Heart right ventricle (tissue), 16 donors: ENCODE results near the gene GINS1. TPM values are rescaled to one million over a fixed set of nuclear protein-coding genes. Genes with fewer than 3 reads are reported as not detected.
A peak's percentile ranks its signal among the peaks of the same experiment; 100 is the strongest.

Source experiments
- ATAC-seq, 8 donors: fragments of 200-7000 bp; cut with Tn5 transposase; one replicate each; pipeline ENCODE4 v1.9.1; 2020; ENCODE audit warnings: mild to moderate bottlenecking in 8 of 8, moderate library complexity in 8 of 8, moderate number of reproducible peaks in 1 of 8
- DNase-seq, 2 donors: peaks; one replicate each; pipeline ENCODE4 v3.0.0-alpha.2; 2020
- H3K27ac ChIP-seq, 10 donors: fragments of 200-600 bp; sonication (generic) in 2 of 10; one replicate each; pipeline versions ENCODE4 v1.5.0 to v1.8.0; 2020 to 2022; ENCODE audit warnings: mild to moderate bottlenecking in 3 of 10
- H3K27me3 ChIP-seq, 7 donors: fragments of 200-600 bp; one replicate each; pipeline ENCODE4 v1.8.0; 2021 to 2022; ENCODE audit warnings: mild to moderate bottlenecking in 2 of 7
- H3K36me3 ChIP-seq, 9 donors: fragments of 200-600 bp; sonication (generic) in 1 of 9; one replicate each; pipeline versions ENCODE4 v1.5.0 to v1.8.0; 2020 to 2022; ENCODE audit warnings: mild to moderate bottlenecking in 2 of 9
- H3K4me1 ChIP-seq, 9 donors: fragments of 200-600 bp; sonication (generic) in 1 of 9; one replicate each; pipeline versions ENCODE4 v1.5.0 to v1.8.0; 2020 to 2022; ENCODE audit warnings: mild to moderate bottlenecking in 4 of 9
- H3K4me3 ChIP-seq, 10 donors: fragments of 200-600 bp; sonication (generic) in 2 of 10; one replicate each; pipeline versions ENCODE4 v1.5.0 to v1.8.0; 2020 to 2022; ENCODE audit warnings: mild to moderate bottlenecking in 7 of 10, moderate library complexity in 2 of 10
- H3K9me3 ChIP-seq, 11 donors: fragments of 200-600 bp in 10 of 11; sonication (generic) in 2 of 11; one replicate each; pipeline versions ENCODE4 v1.5.0 to v1.8.0; 2013 to 2022; ENCODE audit warnings: mild to moderate bottlenecking in 2 of 11, control low read depth in 1 of 11, moderate library complexity in 1 of 11
- WGBS, 2 donors: extraction: QIAGEN DNeasy Blood & Tissue Kit; methylation state at CpG; one replicate each; pipeline ENCODE4 v1.1.7; 2013; ENCODE audit warnings: inconsistent platforms in 1 of 2; 5-methylcytosine and 5-hydroxymethylcytosine counted together
- intact Hi-C, 10 donors: fragments of 100-400 bp; cut with DNase I; formaldehyde crosslinking; loops; one replicate each; pipeline versions ENCODE4 v1.11.1 to v1.14.2; 2022
- polyA plus RNA-seq, 2 donors: library from polyadenylated mRNA; stranded (reverse); fragments of 200-250 nt; gene quantifications; one replicate each; pipeline ENCODE4 v1.2.3, GENCODE V29; 2013
- total RNA-seq, 10 donors: library from RNA; stranded (reverse); fragmentation: NEBNext Ultra II Directional in 3 of 10; extraction: Animal tissue kit (Norgen Biotek cat#: 25700) in 3 of 10; gene quantifications; one replicate each; pipeline versions ENCODE4 v1.2.1 to v1.2.4, GENCODE V29; 2021 to 2023
- TF ChIP-seq, protein P1 (sequence below), 9 donors: fragments of 200-600 bp; sonication (generic) in 2 of 9; IDR thresholded peaks; one replicate each; pipeline versions ENCODE4 v1.5.0 to v1.8.0; 2021 to 2022; ENCODE audit warnings: antibody characterized with exemption in 9 of 9, mild to moderate bottlenecking in 5 of 9, moderate library complexity in 1 of 9
- donor health status: Arrhythmogenic right ventricular cardiomyopathy.
- donor health status: ischemic (EF 13 %, LVEDD 7.1; RV severe dilation, severe dysfunction).
- donor health status: healthy with polysubstance abuse.
- donor health status: DM: no; HTN: yes; CAD: no.
- donor health status: DM: no; HTN: no; CAD: no.
- donor health status: ischemic (EF 25% LVEDD 6.9; RV normal size, moderate dysfunction).
- donor health status: ischemic (EF 25% LVEDD 5.7; RV mildly dilated, moderate dysfunction).
- donor health status: healthy.
- donor health status: DM: yes; HTN: yes; CAD: no.
- donor health status: Ischemic cardiomyopathy.
- donor health status: ischemic (EF 35%, LVEDD 5.7; RV mildly dilated, moderate dysfunction).
- donor health status: nonischemic (EF 11% LVEDD 7.7; RV severe dilation, severe dysfunction).
- donor health status: DM: yes; HTN: yes; CAD: no.
- donor health status: PGD.
- donor health status: ischemic (EF 29% LVEDD 5.4; RV normal size, mild dysfunction).
- donor health status: nonischemic (EF 23%, LVEDD 6.1; RV moderate dilation, normal function).

GINS1 gene
- total and polyA plus RNA-seq, 12 donors, result 0.19 to 1.6 (median 0.54) TPM

DNA sequence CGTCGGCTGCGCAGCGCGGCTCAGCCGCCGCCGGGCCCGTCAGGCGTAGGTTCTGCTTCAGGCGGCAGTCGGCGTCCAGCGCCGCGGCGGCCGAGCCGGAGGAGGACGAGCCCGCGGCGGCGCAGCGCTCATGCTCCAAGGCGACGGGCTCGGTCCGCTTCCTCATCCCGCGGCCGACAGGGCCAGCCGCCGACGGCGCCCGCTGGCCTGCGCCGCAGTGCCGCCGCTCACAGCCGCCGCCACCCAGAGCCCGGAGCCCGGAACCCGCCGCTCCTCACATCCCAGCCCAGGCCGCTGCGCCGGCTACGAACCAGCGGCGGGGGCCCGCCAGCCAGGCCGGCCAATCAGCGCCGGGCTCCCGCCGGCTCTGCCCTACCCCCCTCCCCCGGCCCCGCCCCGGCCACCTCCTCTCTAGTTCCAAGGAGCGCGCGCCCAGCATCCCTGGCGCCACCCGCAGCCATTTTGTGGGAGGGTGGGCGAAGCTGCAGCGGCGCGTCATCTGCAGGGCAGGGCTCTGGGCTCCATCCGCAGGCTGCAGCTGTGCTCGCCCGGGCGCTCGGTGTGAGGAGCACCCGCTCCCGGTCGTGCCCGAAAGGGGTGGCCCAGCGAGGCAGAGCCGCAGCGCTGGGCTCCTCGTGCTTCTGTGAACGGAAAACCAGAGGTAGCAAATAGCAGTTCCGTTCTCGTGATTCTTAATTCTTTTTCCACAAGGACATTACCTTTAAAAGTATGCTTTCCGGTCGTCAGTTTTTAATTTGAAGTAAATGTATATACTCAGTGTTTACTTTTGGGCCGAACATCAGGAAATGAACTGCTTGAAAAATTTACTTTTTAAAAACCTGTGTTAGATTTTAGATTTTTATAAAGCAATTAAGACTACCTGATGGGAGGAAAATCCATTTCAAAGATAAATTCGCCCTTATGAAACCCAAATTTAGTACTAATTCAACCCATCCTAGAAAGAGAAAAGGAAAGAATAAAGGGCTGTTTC lies 16.6 kb upstream of the GINS1 start, which contains the start of gene ABHD12:
TSS of gene ABHD12 (minus strand) at position 298 of the 991 bp plus-strand sequence. CDS start at position 166, 132 bp downstream.
- peak within 1 kb of the TSS; percentile 61 to 99 (median 91) for H3K4me3 ChIP-seq
- peaks cover 0 to 20% (median 18%) of the 10 kb centered on the region in 9 donors for H3K4me1 ChIP-seq
- H3K9me3 ChIP-seq, result no peaks in the 10 kb centered on the region
- no peaks in the 10 kb centered on the region for H3K27me3 ChIP-seq
- peak within 1 kb of the TSS; percentile 31 to 94 (median 88) for H3K27ac ChIP-seq
- no peaks in the 10 kb centered on the region for H3K36me3 ChIP-seq
- peak; percentile 96 to 97 for DNase-seq
- TF ChIP-seq, protein P1, sequence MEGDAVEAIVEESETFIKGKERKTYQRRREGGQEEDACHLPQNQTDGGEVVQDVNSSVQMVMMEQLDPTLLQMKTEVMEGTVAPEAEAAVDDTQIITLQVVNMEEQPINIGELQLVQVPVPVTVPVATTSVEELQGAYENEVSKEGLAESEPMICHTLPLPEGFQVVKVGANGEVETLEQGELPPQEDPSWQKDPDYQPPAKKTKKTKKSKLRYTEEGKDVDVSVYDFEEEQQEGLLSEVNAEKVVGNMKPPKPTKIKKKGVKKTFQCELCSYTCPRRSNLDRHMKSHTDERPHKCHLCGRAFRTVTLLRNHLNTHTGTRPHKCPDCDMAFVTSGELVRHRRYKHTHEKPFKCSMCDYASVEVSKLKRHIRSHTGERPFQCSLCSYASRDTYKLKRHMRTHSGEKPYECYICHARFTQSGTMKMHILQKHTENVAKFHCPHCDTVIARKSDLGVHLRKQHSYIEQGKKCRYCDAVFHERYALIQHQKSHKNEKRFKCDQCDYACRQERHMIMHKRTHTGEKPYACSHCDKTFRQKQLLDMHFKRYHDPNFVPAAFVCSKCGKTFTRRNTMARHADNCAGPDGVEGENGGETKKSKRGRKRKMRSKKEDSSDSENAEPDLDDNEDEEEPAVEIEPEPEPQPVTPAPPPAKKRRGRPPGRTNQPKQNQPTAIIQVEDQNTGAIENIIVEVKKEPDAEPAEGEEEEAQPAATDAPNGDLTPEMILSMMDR (IDR thresholded peaks at IDR 0.05), result peak in 3 of 9 donors; percentile 12 to 28 (median 15)
- peak; percentile 98 to 100 (median 99) for ATAC-seq
- 0 to 1% methylated on average over 76 to 91 of the region's 91 CpGs for WGBS, 2 donors
- intact Hi-C loops, result loop anchor here (5.0 to 10.0 kb wide), 10 partner anchors 46 to 399 kb away; partner anchors contain the start of genes ENTPD6 (in 5 of the 10), APMAP (in 3 of the 10), ACSS1 (in 1 of the 10) and PYGB (in 1 of the 10)

DNA sequence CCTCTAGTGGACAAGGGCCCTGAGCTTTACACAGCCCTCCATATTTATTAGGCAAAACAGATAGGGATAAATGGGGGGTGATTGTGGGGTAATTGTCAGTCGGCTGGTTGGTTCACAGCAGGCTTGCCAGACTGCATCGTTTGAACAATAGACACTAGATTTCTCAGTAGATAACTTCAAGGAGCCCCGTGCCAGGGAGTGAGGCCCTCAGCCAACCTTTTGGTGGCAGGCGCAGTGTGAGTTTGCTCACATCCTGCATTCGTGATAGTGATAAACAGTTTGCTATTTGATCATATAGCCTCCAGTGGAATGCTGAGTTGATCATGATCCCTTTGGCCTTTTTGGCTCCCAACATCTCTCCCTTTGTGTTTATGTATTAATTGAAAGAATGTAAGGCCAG lies 13.2 kb upstream of the GINS1 start:
- no peak overlapping the region for H3K27ac ChIP-seq
- ATAC-seq (no peak), DNase-seq (no peak)
- peaks cover 0 to 17% (median 15%) of the 10 kb centered on the region in 9 donors for H3K4me1 ChIP-seq
- H3K4me3 ChIP-seq, result no peak overlapping the region
- no peaks in the 10 kb centered on the region for H3K9me3 ChIP-seq
- intact Hi-C loops, result loop anchor here (5.0 to 10.0 kb wide), 10 partner anchors 49 to 402 kb away; partner anchors contain the start of genes ENTPD6 (in 5 of the 10), APMAP (in 3 of the 10), ACSS1 (in 1 of the 10) and PYGB (in 1 of the 10)
- H3K36me3 ChIP-seq, result no peaks in the 10 kb centered on the region
- 42 to 57% methylated on average over 5 of the region's 5 CpGs for WGBS, 2 donors
- H3K27me3 ChIP-seq, result no peaks in the 10 kb centered on the region
- TF ChIP-seq, protein P1 (IDR thresholded peaks at IDR 0.05), result no peak

DNA sequence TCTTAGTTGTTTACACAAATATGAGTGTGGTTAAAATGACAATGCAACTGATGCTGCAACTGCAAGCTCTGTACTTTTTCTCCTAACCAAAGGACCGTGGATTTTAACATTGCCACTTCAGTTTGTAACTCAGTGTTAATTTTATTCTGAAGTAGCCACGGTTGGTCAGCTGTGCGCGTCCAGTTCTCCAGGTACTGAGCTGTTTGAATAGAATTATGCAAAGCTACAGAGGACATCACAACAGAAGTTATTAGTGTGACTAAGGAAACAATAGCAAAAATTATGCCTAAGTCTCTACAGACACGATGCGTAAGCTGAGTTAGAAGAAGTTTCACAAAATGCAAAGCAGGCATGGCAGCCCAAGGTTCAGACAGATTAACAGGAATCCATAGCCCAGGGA lies 12.5 kb upstream of the GINS1 start:
- 93 to 94% methylated on average over 6 of the region's 6 CpGs for WGBS, 2 donors
- Histone ChIP-seq H3K36me3 (no peaks in the 10 kb centered on the region), H3K27me3 (no peaks in the 10 kb centered on the region), H3K4me3 (no peak overlapping the region), H3K27ac (no peak overlapping the region), H3K4me1 (peaks cover 0 to 10% (median 8%) of the 10 kb centered on the region in 9 donors), H3K9me3 (no peaks in the 10 kb centered on the region)
- intact Hi-C loops, result loop anchor here (5.0 to 10.0 kb wide), 14 partner anchors 50 to 403 kb away; partner anchors contain the start of genes APMAP (in 6 of the 10), ENTPD6 (in 5 of the 10), PYGB (in 2 of the 10) and ACSS1 (in 1 of the 10)
- TF ChIP-seq, protein P1 (IDR thresholded peaks at IDR 0.05), result no peak
- DNase-seq (no peak), ATAC-seq (no peak)

DNA sequence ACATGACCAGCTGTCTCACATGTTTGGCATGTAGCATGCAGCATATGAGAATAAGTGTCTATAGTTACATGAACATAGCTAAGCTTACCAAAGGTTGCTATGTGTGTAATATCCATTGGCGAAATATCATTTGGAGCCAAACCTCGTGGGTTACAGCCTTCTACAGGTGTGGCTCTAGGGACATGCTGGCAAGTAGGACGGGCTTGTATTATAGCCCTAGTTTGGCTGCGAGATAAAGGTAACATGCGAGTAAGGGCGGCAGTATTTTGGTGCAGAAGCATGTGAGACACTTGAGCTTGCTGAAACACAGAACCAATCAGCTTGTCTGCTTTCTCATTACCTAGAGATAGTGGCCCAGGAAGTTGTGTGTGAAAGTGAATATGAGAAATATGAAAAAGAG lies 10.4 kb upstream of the GINS1 start:
- Histone ChIP-seq H3K27me3 (no peaks in the 10 kb centered on the region), H3K9me3 (peaks cover 0 to 10% (median 0%) of the 10 kb centered on the region in 11 donors), H3K36me3 (no peaks in the 10 kb centered on the region), H3K4me1 (no peaks in the 10 kb centered on the region), H3K4me3 (no peak overlapping the region), H3K27ac (no peak overlapping the region)
- no peak for ATAC-seq
- TF ChIP-seq, protein P1 (IDR thresholded peaks at IDR 0.05), result no peak
- no peak for DNase-seq
- intact Hi-C loops, result loop anchor here (5.0 to 10.0 kb wide), 13 partner anchors 52 to 405 kb away; partner anchors contain the start of genes APMAP (in 4 of the 10), ENTPD6 (in 3 of the 10), ACSS1 (in 1 of the 10) and PYGB (in 1 of the 10)
- WGBS, 2 donors, result 82% methylated on average over 6 of the region's 6 CpGs
